WERI-Rb-1 (cell line): ENCODE measurements around the gene MS4A4E.
"Not testable (repeated sequence)": the region's sequence is repeated elsewhere in the genome, so short reads cannot be mapped to it uniquely, and the experiment has no call there.

ENCODE experiments used
- DNase-seq: peaks from one replicate; pipeline ENCODE4 v3.0.0-alpha.2; 2020
- H3K27ac ChIP-seq: fragments of 250-450 bp; sonication (Bioruptor Pico); 2 replicates; pipeline ENCODE4 v1.5.1; 2020; ENCODE audit warnings: mild to moderate bottlenecking, moderate library complexity
- H3K27me3 ChIP-seq: fragments of 250-450 bp; sonication (Bioruptor Pico); 2 replicates; pipeline ENCODE4 v1.5.1; 2021; ENCODE audit warnings: mild to moderate bottlenecking, low read depth, moderate library complexity; ENCODE audit not compliant: insufficient read depth, severe bottlenecking
- H3K36me3 ChIP-seq: fragments of 250-450 bp; sonication (Bioruptor Pico); 2 replicates; pipeline ENCODE4 v1.5.1; 2020; ENCODE audit warnings: mild to moderate bottlenecking, moderate library complexity
- H3K4me3 ChIP-seq: 2 replicates; pipeline ENCODE4 v1.5.1; 2011; ENCODE audit warnings: low read depth, mild to moderate bottlenecking, control low read depth, low read length
- H3K9me3 ChIP-seq: fragments of 250-450 bp; sonication (Bioruptor Pico); 2 replicates; pipeline ENCODE4 v1.5.1; 2021; ENCODE audit warnings: mild to moderate bottlenecking, moderate library complexity; ENCODE audit not compliant: severe bottlenecking
- TF ChIP-seq, protein P1 (sequence below): IDR thresholded peaks from 2 replicates; pipeline ENCODE4 v1.5.1; 2011; ENCODE audit warnings: low read depth, mild to moderate bottlenecking, control low read depth, inconsistent platforms, low read length

The MS4A4E gene

DNA sequence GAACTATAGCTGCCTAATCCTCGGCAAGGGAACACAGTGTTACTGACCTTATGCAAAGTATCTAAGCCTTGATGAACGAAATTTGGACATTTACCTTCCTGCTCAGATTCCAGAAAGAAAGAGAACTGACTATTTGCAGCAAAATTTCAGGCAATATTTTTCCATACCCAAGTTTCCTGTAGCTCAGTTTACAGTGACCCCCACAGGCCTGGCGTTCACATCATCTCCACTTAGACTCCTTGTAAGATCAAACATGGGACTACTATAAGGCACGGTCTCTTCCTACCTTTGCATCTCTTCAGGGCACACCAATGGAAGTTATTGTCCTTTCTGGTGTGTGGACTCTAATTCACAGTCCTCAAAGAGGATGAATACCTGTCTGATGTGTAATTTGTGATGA is 81.2 kb downstream of the MS4A4E start:
- H3K36me3 ChIP-seq, result no peaks in the 10 kb centered on the region
- H3K4me3 ChIP-seq, result no peak overlapping the region
- no peaks in the 10 kb centered on the region for H3K27me3 ChIP-seq
- DNase-seq, result no peak
- TF ChIP-seq, protein P1, sequence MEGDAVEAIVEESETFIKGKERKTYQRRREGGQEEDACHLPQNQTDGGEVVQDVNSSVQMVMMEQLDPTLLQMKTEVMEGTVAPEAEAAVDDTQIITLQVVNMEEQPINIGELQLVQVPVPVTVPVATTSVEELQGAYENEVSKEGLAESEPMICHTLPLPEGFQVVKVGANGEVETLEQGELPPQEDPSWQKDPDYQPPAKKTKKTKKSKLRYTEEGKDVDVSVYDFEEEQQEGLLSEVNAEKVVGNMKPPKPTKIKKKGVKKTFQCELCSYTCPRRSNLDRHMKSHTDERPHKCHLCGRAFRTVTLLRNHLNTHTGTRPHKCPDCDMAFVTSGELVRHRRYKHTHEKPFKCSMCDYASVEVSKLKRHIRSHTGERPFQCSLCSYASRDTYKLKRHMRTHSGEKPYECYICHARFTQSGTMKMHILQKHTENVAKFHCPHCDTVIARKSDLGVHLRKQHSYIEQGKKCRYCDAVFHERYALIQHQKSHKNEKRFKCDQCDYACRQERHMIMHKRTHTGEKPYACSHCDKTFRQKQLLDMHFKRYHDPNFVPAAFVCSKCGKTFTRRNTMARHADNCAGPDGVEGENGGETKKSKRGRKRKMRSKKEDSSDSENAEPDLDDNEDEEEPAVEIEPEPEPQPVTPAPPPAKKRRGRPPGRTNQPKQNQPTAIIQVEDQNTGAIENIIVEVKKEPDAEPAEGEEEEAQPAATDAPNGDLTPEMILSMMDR, result no peak
- H3K27ac ChIP-seq, result no peak overlapping the region
- H3K9me3 ChIP-seq, result peaks cover 4% of the 10 kb centered on the region

DNA sequence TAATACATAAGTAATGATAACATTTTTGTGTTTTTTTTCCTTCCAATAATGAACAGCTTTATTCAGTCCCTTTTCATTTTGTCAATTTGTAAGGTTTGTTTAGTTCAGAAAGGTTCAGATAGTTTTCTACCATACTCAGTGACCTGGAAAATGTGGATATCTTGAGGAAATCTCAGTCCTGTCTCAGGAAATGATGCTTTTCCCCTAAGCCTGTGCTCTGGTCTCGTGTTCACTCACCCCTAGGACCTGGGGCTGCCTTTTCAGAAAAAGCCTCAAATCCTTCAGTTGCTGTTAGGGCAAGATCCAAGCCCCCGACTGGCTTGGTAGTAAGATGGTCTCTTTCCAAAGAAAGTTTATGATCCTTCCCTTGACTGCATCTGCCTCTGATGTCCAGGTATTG is 81.8 kb downstream of the MS4A4E start:
- H3K36me3 ChIP-seq, result no peaks in the 10 kb centered on the region
- H3K27me3 ChIP-seq, result no peaks in the 10 kb centered on the region
- TF ChIP-seq, protein P1, result no peak
- no peak overlapping the region for H3K4me3 ChIP-seq
- H3K9me3 ChIP-seq, result peaks cover 4% of the 10 kb centered on the region
- H3K27ac ChIP-seq, result no peak overlapping the region
- no peak for DNase-seq

- TF ChIP-seq, protein P1, result no peak
- DNase-seq, result no peak
- peaks cover 2% of the 10 kb centered on the region for H3K9me3 ChIP-seq
- no peaks in the 10 kb centered on the region for H3K27me3 ChIP-seq
- no peak overlapping the region for H3K27ac ChIP-seq
- H3K36me3 ChIP-seq, result no peaks in the 10 kb centered on the region
- H3K4me3 ChIP-seq, result no peak overlapping the region
Observed at GRCh38 chr11:60159868-60160267, 83.1 kb downstream of the MS4A4E start.

DNA sequence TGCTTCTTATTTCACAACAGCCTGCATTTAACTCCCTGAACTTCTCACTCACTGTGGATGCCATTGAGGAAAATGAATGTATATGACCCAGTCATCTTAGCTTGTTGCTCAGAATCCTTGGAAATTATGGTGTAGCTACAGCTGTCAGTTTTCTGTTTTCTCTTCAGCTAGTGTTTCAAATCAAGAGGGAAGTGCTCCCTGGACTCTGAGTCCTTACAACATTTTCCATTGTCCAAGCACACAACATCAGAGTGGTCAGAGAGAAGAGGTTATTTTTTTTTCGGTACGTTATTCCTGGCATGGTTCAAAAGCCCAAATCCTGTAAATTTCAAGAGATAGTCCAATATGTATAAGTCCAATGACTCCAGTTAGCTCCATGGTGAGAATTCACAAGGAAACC is 83.7 kb downstream of the MS4A4E start:
- Histone ChIP-seq H3K9me3 (no peaks in the 10 kb centered on the region), H3K27me3 (no peaks in the 10 kb centered on the region), H3K27ac (no peak overlapping the region), H3K36me3 (no peaks in the 10 kb centered on the region), H3K4me3 (no peak overlapping the region)
- TF ChIP-seq, protein P1, result no peak
- DNase-seq, result no peak

DNA sequence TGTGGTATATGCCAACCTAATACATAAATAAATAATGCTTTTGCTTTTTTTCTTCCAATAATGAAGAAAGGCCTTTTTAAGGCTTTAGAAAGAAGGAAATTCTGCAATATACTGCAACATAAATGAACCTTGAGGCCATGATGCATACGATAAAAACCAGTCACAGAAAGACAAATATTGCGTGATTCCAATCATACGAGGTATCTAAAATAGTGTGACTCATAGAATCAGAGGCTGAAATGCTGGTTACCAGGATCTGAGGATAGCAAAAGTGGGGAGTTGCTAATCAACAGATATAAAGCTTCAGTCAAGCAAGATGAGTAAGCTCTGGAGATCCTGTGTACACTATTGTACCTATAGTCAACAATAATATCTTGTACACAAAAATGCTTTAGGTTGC is 84.3 kb downstream of the MS4A4E start:
- no peaks in the 10 kb centered on the region for H3K36me3 ChIP-seq
- no peaks in the 10 kb centered on the region for H3K27me3 ChIP-seq
- no peak overlapping the region for H3K27ac ChIP-seq
- H3K9me3 ChIP-seq, result no peaks in the 10 kb centered on the region
- TF ChIP-seq, protein P1, result no peak
- DNase-seq, result no peak
- no peak overlapping the region for H3K4me3 ChIP-seq

GRCh38 chr11:60155931-60156330 is 87.0 kb downstream of the MS4A4E start:
- no peaks in the 10 kb centered on the region for H3K27me3 ChIP-seq
- no peak overlapping the region for H3K27ac ChIP-seq
- H3K36me3 ChIP-seq, result no peaks in the 10 kb centered on the region
- H3K9me3 ChIP-seq, result no peaks in the 10 kb centered on the region
- H3K4me3 ChIP-seq, result no peak overlapping the region
- TF ChIP-seq, protein P1, result no peak
- no peak for DNase-seq

GRCh38 chr11:60152727-60153126 is 90.2 kb downstream of the MS4A4E start:
- not testable (repeated sequence) for H3K9me3 ChIP-seq, H3K27ac ChIP-seq, H3K4me3 ChIP-seq, H3K36me3 ChIP-seq, DNase-seq, H3K27me3 ChIP-seq
